WTC11 (cell line): ENCODE data around the gene ARFIP1. TPM values are rescaled to one million over a fixed set of nuclear protein-coding genes. Genes with fewer than 3 reads are reported as not detected.

Source experiments
- ATAC-seq: fragments of 200-7000 bp; cut with Tn5 transposase; 2 replicates; pipeline ENCODE4 v1.10.0; 2021; ENCODE audit warnings: mild to moderate bottlenecking, moderate library complexity
- CTCF ChIA-PET: fragments of 300-600 bp; sonication (Branson Sonifier 250); formaldehyde crosslinking; loops from one replicate; lab custom pipeline; 2021; ENCODE audit warnings: antibody characterized with exemption; lab: Charles Lee
- POLR2A ChIA-PET: fragments of 350-600 bp; sonication (Branson Sonifier 250); formaldehyde crosslinking; loops from one replicate; lab custom pipeline; 2021; ENCODE audit warnings: antibody characterized with exemption; lab: Charles Lee
- DNase-seq: peaks from one replicate; pipeline ENCODE4 v3.0.0; 2021; ENCODE audit warnings: low spot score
- H3K27ac Mint-ChIP-seq: 2 replicates; pipeline ENCODE4 v1.8.0; 2021; ENCODE audit warnings: mixed read lengths
- H3K27me3 Mint-ChIP-seq: 2 replicates; pipeline ENCODE4 v1.8.0; 2021; ENCODE audit warnings: low read depth, mild to moderate bottlenecking, moderate library complexity, mixed read lengths
- H3K36me3 Mint-ChIP-seq: 2 replicates; pipeline ENCODE4 v1.8.0; 2021; ENCODE audit warnings: mixed read lengths
- H3K4me1 Mint-ChIP-seq: 2 replicates; pipeline ENCODE4 v1.8.0; 2022; ENCODE audit warnings: mixed read lengths
- H3K4me3 Mint-ChIP-seq: 2 replicates; pipeline ENCODE4 v1.8.0; 2021; ENCODE audit warnings: mild to moderate bottlenecking, moderate library complexity, mixed read lengths
- H3K9me3 Mint-ChIP-seq: 2 replicates; pipeline ENCODE4 v1.8.0; 2021; ENCODE audit warnings: mixed read lengths
- CREB1 ChIP-seq: sonication (generic); formaldehyde crosslinking; IDR thresholded peaks from 2 replicates; pipeline ENCODE4 v1.8.0; 2023; ENCODE audit warnings: mild to moderate bottlenecking, missing genetic modification reagents
- FOXJ3 ChIP-seq: sonication (generic); formaldehyde crosslinking; IDR thresholded peaks from 2 replicates; pipeline ENCODE4 v1.9.0; 2021; ENCODE audit warnings: missing genetic modification reagents, mild to moderate bottlenecking, borderline replicate concordance
- GRHL2 ChIP-seq: fragments of 250-450 bp; sonication (Bioruptor Pico); IDR thresholded peaks from 2 replicates; pipeline ENCODE4 v1.8.0; 2022; ENCODE audit warnings: mild to moderate bottlenecking, moderate library complexity; ENCODE audit not compliant: insufficient replicate concordance, severe bottlenecking
- HMGA2 ChIP-seq: fragments of 250-450 bp; sonication (Bioruptor Pico); IDR thresholded peaks from 2 replicates; pipeline ENCODE4 v1.4.0; 2021; ENCODE audit warnings: mild to moderate bottlenecking, moderate library complexity
- JAZF1 ChIP-seq: fragments of 250-450 bp; sonication (Bioruptor Pico); IDR thresholded peaks from 2 replicates; pipeline ENCODE4 v1.9.0; 2021; ENCODE audit warnings: moderate library complexity, mild to moderate bottlenecking, inconsistent platforms
- MXD4 ChIP-seq: fragments of 250-450 bp; sonication (Bioruptor Pico); IDR thresholded peaks from 2 replicates; pipeline ENCODE4 v1.8.0; 2021; ENCODE audit warnings: mild to moderate bottlenecking, moderate library complexity, borderline replicate concordance
- MYBL2 ChIP-seq: sonication (generic); formaldehyde crosslinking; IDR thresholded peaks from 2 replicates; pipeline ENCODE4 v1.8.1; 2023; ENCODE audit warnings: mild to moderate bottlenecking, moderate library complexity, missing genetic modification reagents
- PRRX2 ChIP-seq: fragments of 250-450 bp; sonication (Bioruptor Pico); IDR thresholded peaks from 2 replicates; pipeline ENCODE4 v1.8.0; 2021; ENCODE audit warnings: mild to moderate bottlenecking
- TCF7 ChIP-seq: sonication (generic); formaldehyde crosslinking; IDR thresholded peaks from 2 replicates; pipeline ENCODE4 v1.8.0; 2022; ENCODE audit warnings: mild to moderate bottlenecking, low read depth, missing genetic modification reagents, moderate library complexity
- TEAD1 ChIP-seq: sonication (generic); formaldehyde crosslinking; IDR thresholded peaks from 2 replicates; pipeline ENCODE4 v1.8.0; 2022; ENCODE audit warnings: mild to moderate bottlenecking, missing genetic modification reagents
- TEAD4 ChIP-seq: sonication (generic); formaldehyde crosslinking; IDR thresholded peaks from 2 replicates; pipeline ENCODE4 v1.8.0; 2022; ENCODE audit warnings: mild to moderate bottlenecking, missing genetic modification reagents
- ZNF121 ChIP-seq: sonication (generic); formaldehyde crosslinking; IDR thresholded peaks from 2 replicates; pipeline ENCODE4 v1.8.0; 2023; ENCODE audit warnings: missing genetic modification reagents
- ZNF219 ChIP-seq: sonication (generic); formaldehyde crosslinking; IDR thresholded peaks from 2 replicates; pipeline ENCODE4 v1.8.0; 2023; ENCODE audit warnings: missing genetic modification reagents, mild to moderate bottlenecking, borderline replicate concordance
- ZNF396 ChIP-seq: fragments of 250-450 bp; sonication (Bioruptor Pico); IDR thresholded peaks from 2 replicates; pipeline ENCODE4 v1.8.0; 2021; ENCODE audit warnings: mild to moderate bottlenecking, moderate library complexity, borderline replicate concordance
- ZNF671 ChIP-seq: fragments of 250-450 bp; sonication (Bioruptor Pico); IDR thresholded peaks from 2 replicates; pipeline ENCODE4 v1.8.0; 2021; ENCODE audit warnings: mild to moderate bottlenecking
- total RNA-seq: library from RNA; stranded (reverse); gene quantifications from 3 replicates; pipeline ENCODE4 v1.2.3, GENCODE V29; 2021
- TF ChIP-seq, protein P1 (sequence below): fragments of 250-450 bp; sonication (Bioruptor Pico); IDR thresholded peaks from 2 replicates; pipeline ENCODE4 v1.8.0; 2021; ENCODE audit warnings: mild to moderate bottlenecking
- TF ChIP-seq, protein P2 (sequence below): sonication (generic); formaldehyde crosslinking; IDR thresholded peaks from 2 replicates; pipeline ENCODE4 v1.8.1; 2022; ENCODE audit warnings: mild to moderate bottlenecking, missing genetic modification reagents, moderate library complexity, borderline replicate concordance
- TF ChIP-seq, protein P3 (sequence below): fragments of 250-450 bp; sonication (Bioruptor Pico); conservative IDR thresholded peaks from 2 replicates; pipeline ENCODE4 v1.9.0; 2021; ENCODE audit warnings: mild to moderate bottlenecking
- TF ChIP-seq, protein P4 (sequence below): sonication (generic); formaldehyde crosslinking; conservative IDR thresholded peaks from 2 replicates; pipeline ENCODE4 v1.8.1; 2022; ENCODE audit warnings: mild to moderate bottlenecking, missing genetic modification reagents
- TF ChIP-seq, protein P5 (sequence below): sonication (generic); formaldehyde crosslinking; IDR thresholded peaks from 2 replicates; pipeline ENCODE4 v1.8.0; 2022; ENCODE audit warnings: missing genetic modification reagents

ARFIP1 gene
- total RNA-seq, 1 experiment from 2014 or later, result 35.3 TPM

- TF ChIP-seq, protein P1, sequence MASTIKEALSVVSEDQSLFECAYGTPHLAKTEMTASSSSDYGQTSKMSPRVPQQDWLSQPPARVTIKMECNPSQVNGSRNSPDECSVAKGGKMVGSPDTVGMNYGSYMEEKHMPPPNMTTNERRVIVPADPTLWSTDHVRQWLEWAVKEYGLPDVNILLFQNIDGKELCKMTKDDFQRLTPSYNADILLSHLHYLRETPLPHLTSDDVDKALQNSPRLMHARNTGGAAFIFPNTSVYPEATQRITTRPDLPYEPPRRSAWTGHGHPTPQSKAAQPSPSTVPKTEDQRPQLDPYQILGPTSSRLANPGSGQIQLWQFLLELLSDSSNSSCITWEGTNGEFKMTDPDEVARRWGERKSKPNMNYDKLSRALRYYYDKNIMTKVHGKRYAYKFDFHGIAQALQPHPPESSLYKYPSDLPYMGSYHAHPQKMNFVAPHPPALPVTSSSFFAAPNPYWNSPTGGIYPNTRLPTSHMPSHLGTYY (CRISPR knock-in tag), result no peak
- TF ChIP-seq HMGA2 (CRISPR knock-in tag), result peak; percentile 92
- TF ChIP-seq ZNF396 (CRISPR knock-in tag), result no peak
- TF ChIP-seq MXD4 (CRISPR knock-in tag), result no peak
- no peak for TF ChIP-seq FOXJ3 (CRISPR knock-in tag)
- no peak for TF ChIP-seq JAZF1 (CRISPR knock-in tag)
- no peak for TF ChIP-seq MYBL2 (CRISPR knock-in tag)
- Mint-ChIP-seq H3K9me3 (peaks cover 7% of the 10 kb centered on the region), H3K4me3 (no peak overlapping the region), H3K36me3 (peaks cover 7% of the 10 kb centered on the region), H3K4me1 (peaks cover 74% of the 10 kb centered on the region), H3K27me3 (no peaks in the 10 kb centered on the region), H3K27ac (no peak overlapping the region)
- DNase-seq, result no peak
- no peak for ATAC-seq
- ChIA-PET CTCF (interaction anchor here (1.3 to 3.6 kb wide), 5 partner anchors 88 to 280 kb away, joined by 3 to 21 read pairs (median 6); no protein-coding TSS in a partner anchor), POLR2A (no interaction called here)
Measured at GRCh38 chr4:152847376-152847775, 67.6 kb downstream of the ARFIP1 start.

DNA sequence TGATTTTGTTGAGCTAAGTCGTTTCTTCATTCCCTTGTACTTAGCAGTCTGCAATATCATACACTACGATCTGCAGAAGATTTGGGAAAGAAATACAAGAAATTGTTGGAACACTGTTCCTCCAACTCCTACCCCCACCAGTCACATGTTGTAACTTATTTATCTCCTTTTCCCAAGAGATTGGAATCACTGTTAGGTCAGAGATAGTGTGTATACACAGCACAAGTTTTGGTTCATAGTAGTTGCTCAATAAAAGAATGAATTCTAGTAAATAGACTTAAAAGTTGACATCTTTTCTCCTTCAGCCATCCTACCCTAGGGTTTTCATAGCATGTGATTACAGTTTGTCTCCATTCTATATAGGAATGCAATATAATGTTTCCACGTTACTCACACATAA lies 68.8 kb downstream of the ARFIP1 start:
- no peak overlapping the region for H3K4me3 Mint-ChIP-seq
- ChIA-PET POLR2A (no interaction called here), CTCF (interaction anchor here (0.8 to 3.6 kb wide), 5 partner anchors 87 to 279 kb away, joined by 3 to 21 read pairs (median 4); no protein-coding TSS in a partner anchor)
- H3K27ac Mint-ChIP-seq, result peak overlapping the region; percentile 94
- DNase-seq (no peak), ATAC-seq (no peak)
- peaks cover 68% of the 10 kb centered on the region for H3K4me1 Mint-ChIP-seq
- peaks cover 4% of the 10 kb centered on the region; the same call in 1 of the 2 replicates for H3K27me3 Mint-ChIP-seq
- H3K36me3 Mint-ChIP-seq, result peaks cover 10% of the 10 kb centered on the region
- peaks cover 9% of the 10 kb centered on the region for H3K9me3 Mint-ChIP-seq
- no peak for TF ChIP-seq CREB1 (CRISPR knock-in tag)
- TF ChIP-seq PRRX2, result no peak
- TF ChIP-seq, protein P2, sequence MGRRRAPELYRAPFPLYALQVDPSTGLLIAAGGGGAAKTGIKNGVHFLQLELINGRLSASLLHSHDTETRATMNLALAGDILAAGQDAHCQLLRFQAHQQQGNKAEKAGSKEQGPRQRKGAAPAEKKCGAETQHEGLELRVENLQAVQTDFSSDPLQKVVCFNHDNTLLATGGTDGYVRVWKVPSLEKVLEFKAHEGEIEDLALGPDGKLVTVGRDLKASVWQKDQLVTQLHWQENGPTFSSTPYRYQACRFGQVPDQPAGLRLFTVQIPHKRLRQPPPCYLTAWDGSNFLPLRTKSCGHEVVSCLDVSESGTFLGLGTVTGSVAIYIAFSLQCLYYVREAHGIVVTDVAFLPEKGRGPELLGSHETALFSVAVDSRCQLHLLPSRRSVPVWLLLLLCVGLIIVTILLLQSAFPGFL (CRISPR knock-in tag), result no peak
- no peak for TF ChIP-seq GRHL2 (CRISPR knock-in tag)
- no peak for TF ChIP-seq TCF7
- TF ChIP-seq, protein P3, sequence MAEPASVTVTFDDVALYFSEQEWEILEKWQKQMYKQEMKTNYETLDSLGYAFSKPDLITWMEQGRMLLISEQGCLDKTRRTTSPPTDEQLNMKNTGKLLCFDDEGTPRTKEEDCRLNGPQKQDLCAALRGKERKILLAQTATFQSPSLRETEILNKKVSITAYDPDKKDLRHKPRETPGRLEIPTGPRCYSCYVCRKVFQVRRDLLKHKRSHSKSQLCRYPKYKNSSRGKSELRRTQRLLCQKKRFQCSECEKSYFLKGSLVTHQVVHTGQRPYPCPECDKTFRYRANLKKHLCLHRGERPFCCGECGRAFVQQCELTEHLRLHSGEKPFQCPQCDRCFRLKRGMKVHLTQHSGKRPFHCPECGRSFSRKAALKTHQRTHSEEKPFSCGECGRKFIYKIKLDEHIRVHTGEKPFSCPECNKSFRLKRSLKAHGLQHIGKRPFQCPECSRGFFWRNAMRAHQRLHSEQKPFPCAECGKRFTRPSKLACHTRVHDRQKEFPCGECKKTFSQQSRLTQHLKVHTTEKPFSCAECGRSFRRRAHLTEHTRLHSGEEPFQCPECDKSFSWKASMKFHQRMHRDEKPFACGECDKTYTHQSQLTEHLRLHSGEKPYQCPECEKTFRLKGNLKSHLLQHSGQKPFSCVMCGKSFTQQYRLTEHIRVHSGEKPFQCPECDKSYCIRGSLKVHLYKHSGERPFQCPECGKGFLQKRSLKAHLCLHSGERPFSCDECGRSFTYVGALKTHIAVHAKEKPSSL (CRISPR knock-in tag), result no peak
- no peak for TF ChIP-seq TEAD4
- TF ChIP-seq ZNF121, result no peak
- no peak for TF ChIP-seq ZNF219 (CRISPR knock-in tag)
- TF ChIP-seq, protein P4, sequence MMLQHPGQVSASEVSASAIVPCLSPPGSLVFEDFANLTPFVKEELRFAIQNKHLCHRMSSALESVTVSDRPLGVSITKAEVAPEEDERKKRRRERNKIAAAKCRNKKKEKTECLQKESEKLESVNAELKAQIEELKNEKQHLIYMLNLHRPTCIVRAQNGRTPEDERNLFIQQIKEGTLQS (CRISPR knock-in tag), result no peak
- TF ChIP-seq MXD4 (CRISPR knock-in tag), result no peak

DNA sequence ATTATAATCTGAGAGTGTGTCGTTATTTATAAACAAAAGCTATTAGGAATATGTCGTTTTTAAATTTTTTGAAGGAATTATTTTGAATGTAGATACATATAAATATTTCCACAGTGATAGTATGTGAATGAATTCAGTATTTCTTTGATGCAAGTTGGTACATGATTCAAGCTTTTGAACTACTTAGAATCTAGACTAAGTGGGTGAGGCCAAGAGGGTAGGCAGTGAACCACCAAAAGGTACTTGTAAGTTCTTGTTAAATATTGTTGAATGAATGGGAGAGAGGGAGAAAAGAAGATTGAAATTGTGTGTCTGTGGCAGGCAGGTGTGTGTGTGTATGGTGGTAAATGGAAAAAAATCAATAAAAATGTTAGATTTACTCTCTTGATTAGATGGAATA lies 69.6 kb downstream of the ARFIP1 start:
- ChIA-PET POLR2A (no interaction called here), CTCF (interaction anchor here (1.9 to 3.6 kb wide), 2 partner anchors 88 to 278 kb away, joined by 4 to 21 read pairs; no protein-coding TSS in a partner anchor)
- peaks cover 18% of the 10 kb centered on the region for H3K36me3 Mint-ChIP-seq
- ATAC-seq (no peak), DNase-seq (no peak)
- H3K27ac Mint-ChIP-seq, result peak overlapping the region; percentile 96
- peaks cover 4% of the 10 kb centered on the region; the same call in 1 of the 2 replicates for H3K27me3 Mint-ChIP-seq
- peaks cover 64% of the 10 kb centered on the region for H3K4me1 Mint-ChIP-seq
- H3K9me3 Mint-ChIP-seq, result peaks cover 16% of the 10 kb centered on the region
- peak overlapping the region; percentile 3; the same call in 1 of the 2 replicates for H3K4me3 Mint-ChIP-seq
- TF ChIP-seq ZNF671 (CRISPR knock-in tag), result no peak
- TF ChIP-seq, protein P5, sequence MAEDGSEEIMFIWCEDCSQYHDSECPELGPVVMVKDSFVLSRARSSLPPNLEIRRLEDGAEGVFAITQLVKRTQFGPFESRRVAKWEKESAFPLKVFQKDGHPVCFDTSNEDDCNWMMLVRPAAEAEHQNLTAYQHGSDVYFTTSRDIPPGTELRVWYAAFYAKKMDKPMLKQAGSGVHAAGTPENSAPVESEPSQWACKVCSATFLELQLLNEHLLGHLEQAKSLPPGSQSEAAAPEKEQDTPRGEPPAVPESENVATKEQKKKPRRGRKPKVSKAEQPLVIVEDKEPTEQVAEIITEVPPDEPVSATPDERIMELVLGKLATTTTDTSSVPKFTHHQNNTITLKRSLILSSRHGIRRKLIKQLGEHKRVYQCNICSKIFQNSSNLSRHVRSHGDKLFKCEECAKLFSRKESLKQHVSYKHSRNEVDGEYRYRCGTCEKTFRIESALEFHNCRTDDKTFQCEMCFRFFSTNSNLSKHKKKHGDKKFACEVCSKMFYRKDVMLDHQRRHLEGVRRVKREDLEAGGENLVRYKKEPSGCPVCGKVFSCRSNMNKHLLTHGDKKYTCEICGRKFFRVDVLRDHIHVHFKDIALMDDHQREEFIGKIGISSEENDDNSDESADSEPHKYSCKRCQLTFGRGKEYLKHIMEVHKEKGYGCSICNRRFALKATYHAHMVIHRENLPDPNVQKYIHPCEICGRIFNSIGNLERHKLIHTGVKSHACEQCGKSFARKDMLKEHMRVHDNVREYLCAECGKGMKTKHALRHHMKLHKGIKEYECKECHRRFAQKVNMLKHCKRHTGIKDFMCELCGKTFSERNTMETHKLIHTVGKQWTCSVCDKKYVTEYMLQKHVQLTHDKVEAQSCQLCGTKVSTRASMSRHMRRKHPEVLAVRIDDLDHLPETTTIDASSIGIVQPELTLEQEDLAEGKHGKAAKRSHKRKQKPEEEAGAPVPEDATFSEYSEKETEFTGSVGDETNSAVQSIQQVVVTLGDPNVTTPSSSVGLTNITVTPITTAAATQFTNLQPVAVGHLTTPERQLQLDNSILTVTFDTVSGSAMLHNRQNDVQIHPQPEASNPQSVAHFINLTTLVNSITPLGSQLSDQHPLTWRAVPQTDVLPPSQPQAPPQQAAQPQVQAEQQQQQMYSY (CRISPR knock-in tag), result no peak
- TF ChIP-seq TEAD1 (CRISPR knock-in tag), result no peak
- TF ChIP-seq MXD4 (CRISPR knock-in tag), result no peak
